HepG2 (cell line): Measurements from ENCODE around the gene APBB2. TPM values are rescaled to one million over a fixed set of nuclear protein-coding genes. Genes with fewer than 3 reads are reported as not detected.

Experiments
- ARNT2 ChIP-seq: sonication (generic); formaldehyde crosslinking; IDR thresholded peaks from 2 replicates; pipeline ENCODE4 v1.8.0; 2022; ENCODE audit warnings: mild to moderate bottlenecking, low read depth, missing genetic modification reagents, moderate library complexity
- ELK4 ChIP-seq: sonication (generic); formaldehyde crosslinking; IDR thresholded peaks from 2 replicates; pipeline ENCODE4 v1.9.0; 2021; ENCODE audit warnings: missing genetic modification reagents, borderline replicate concordance
- FOXP1 ChIP-seq, 2 experiments: fragments of 450-650 bp in 1 of 2; IDR thresholded peaks; 2 replicates each; pipeline ENCODE4 v1.6.1; 2017 to 2018; ENCODE audit warnings: antibody characterized with exemption in 1 of 2
- NKX3-1 ChIP-seq: sonication (generic); formaldehyde crosslinking; IDR thresholded peaks from 2 replicates; pipeline ENCODE4 v1.5.0; 2020; ENCODE audit warnings: missing genetic modification reagents
- PITX1 ChIP-seq: sonication (generic); formaldehyde crosslinking; IDR thresholded peaks from 2 replicates; pipeline ENCODE4 v1.5.1; 2020; ENCODE audit warnings: mild to moderate bottlenecking, missing genetic modification reagents
- REXO4 ChIP-seq: sonication (generic); formaldehyde crosslinking; IDR thresholded peaks from 2 replicates; pipeline ENCODE4 v1.8.0; 2022; ENCODE audit warnings: missing genetic modification reagents, mild to moderate bottlenecking, borderline replicate concordance
- RNF219 ChIP-seq: sonication (generic); formaldehyde crosslinking; IDR thresholded peaks from 2 replicates; pipeline ENCODE4 v1.5.0; 2020; ENCODE audit warnings: mild to moderate bottlenecking, missing genetic modification reagents
- RXRB ChIP-seq: IDR thresholded peaks from 2 replicates; pipeline ENCODE4 v1.6.1; 2016; ENCODE audit warnings: borderline replicate concordance, missing genetic modification reagents, missing compliant biosample characterization
- SNAPC2 ChIP-seq: sonication (generic); formaldehyde crosslinking; IDR thresholded peaks from 2 replicates; pipeline ENCODE4 v1.8.1; 2022; ENCODE audit warnings: mild to moderate bottlenecking, missing genetic modification reagents
- SP4 ChIP-seq: sonication (generic); formaldehyde crosslinking; IDR thresholded peaks from 2 replicates; pipeline ENCODE4 v1.8.1; 2023; ENCODE audit warnings: mild to moderate bottlenecking, missing genetic modification reagents
- SRF ChIP-seq: IDR thresholded peaks from 2 replicates; pipeline ENCODE4 v1.6.1; 2011; ENCODE audit warnings: mild to moderate bottlenecking, low read depth, low read length, moderate library complexity
- TP53 ChIP-seq: sonication (generic); formaldehyde crosslinking; conservative IDR thresholded peaks from 2 replicates; pipeline ENCODE4 v1.4.0; 2020; ENCODE audit warnings: missing genetic modification reagents
- USF2 ChIP-seq, 2 experiments: sonication (generic) in 1 of 2; formaldehyde crosslinking in 1 of 2; IDR thresholded peaks; 2 replicates each; pipeline versions ENCODE4 v1.5.1 to v1.6.1; 2011 to 2020; ENCODE audit warnings: borderline replicate concordance in 1 of 2, low read depth in 1 of 2, low read length in 1 of 2, mild to moderate bottlenecking in 1 of 2, missing genetic modification reagents in 1 of 2, moderate library complexity in 1 of 2
- WIZ ChIP-seq: sonication (generic); formaldehyde crosslinking; IDR thresholded peaks from 2 replicates; pipeline ENCODE4 v1.5.1; 2020; ENCODE audit warnings: mild to moderate bottlenecking, missing genetic modification reagents
- ZFP62 ChIP-seq: sonication (generic); formaldehyde crosslinking; IDR thresholded peaks from 2 replicates; pipeline ENCODE4 v1.4.0; 2020; ENCODE audit warnings: missing genetic modification reagents
- ZFP90 ChIP-seq: sonication (generic); formaldehyde crosslinking; IDR thresholded peaks from 2 replicates; pipeline ENCODE4 v1.8.0; 2022; ENCODE audit warnings: missing genetic modification reagents, mild to moderate bottlenecking, inconsistent platforms, borderline replicate concordance
- ZNF264 ChIP-seq: sonication (generic); formaldehyde crosslinking; IDR thresholded peaks from 2 replicates; pipeline ENCODE4 v1.4.0; 2020; ENCODE audit warnings: missing genetic modification reagents
- ZNF574 ChIP-seq: sonication (generic); formaldehyde crosslinking; IDR thresholded peaks from 2 replicates; pipeline ENCODE4 v1.4.0; 2020; ENCODE audit warnings: missing genetic modification reagents
- ZNF589 ChIP-seq: sonication (generic); formaldehyde crosslinking; conservative IDR thresholded peaks from 2 replicates; pipeline ENCODE4 v1.8.0; 2022; ENCODE audit warnings: mild to moderate bottlenecking, moderate library complexity, missing genetic modification reagents
- polyA plus RNA-seq, 8 experiments: library from polyadenylated mRNA; depleted of rRNA in 3 of 8; stranded (reverse) in 7 of 8; unstranded in 1 of 8; fragments of >200 nt; fragmentation: Illumina TruSeq in 4 of 8; extraction: Trizol in 4 of 8; gene quantifications; 2 replicates each; pipeline versions ENCODE4 v1.2.1 to v1.2.3, GENCODE V29; 2011 to 2016; ENCODE audit warnings: low read depth in 4 of 8, missing spikeins in 1 of 8, mixed read lengths in 1 of 8; ENCODE audit not compliant: insufficient read depth in 1 of 8
- total RNA-seq, 5 experiments: library from RNA; depleted of rRNA; stranded (reverse); fragments of >200 nt; fragmentation: Illumina TruSeq; extraction: Trizol; gene quantifications; 2 replicates each; pipeline ENCODE4 v1.2.3, GENCODE V29; 2016; ENCODE audit warnings: low read depth in 1 of 5

The APBB2 gene
- total and polyA plus RNA-seq, 2 of the 13 experiments (the other 11 are each of a cell fraction or from before 2014, with no cell fraction given): 11.7 to 17.0 TPM

- TF ChIP-seq ZNF264 (CRISPR knock-in tag) (no peak), TP53 (CRISPR knock-in tag) (no peak), ZNF574 (CRISPR knock-in tag) (peak; percentile 52), SRF (no peak), ZNF589 (no peak), SP4 (CRISPR knock-in tag) (no peak; the same call in 1 of the 2 replicates), RXRB (CRISPR knock-in tag) (peak; percentile 43), ARNT2 (peak; percentile 37; the same call in 1 of the 2 replicates), FOXP1 (IDR thresholded peaks at IDR 0.05) (no peak), FOXP1 (CRISPR knock-in tag; IDR thresholded peaks at IDR 0.05) (no peak; the same call in 1 of the 2 replicates), USF2 (IDR thresholded peaks at IDR 0.05; ENCODE audit: low read depth, low read length) (no peak), USF2 (CRISPR knock-in tag; IDR thresholded peaks at IDR 0.05; ENCODE audit: borderline replicate concordance) (no peak), ZFP62 (CRISPR knock-in tag) (no peak), ZFP90 (peak; percentile 35; the same call in 1 of the 2 replicates), REXO4 (CRISPR knock-in tag) (no peak), PITX1 (CRISPR knock-in tag) (peak; percentile 45; the same call in 1 of the 2 replicates), NKX3-1 (no peak), WIZ (no peak), SNAPC2 (CRISPR knock-in tag) (no peak), ELK4 (no peak), RNF219 (CRISPR knock-in tag) (no peak)
Observed at GRCh38 chr4:41214136-41214824, at the start of gene APBB2 (continued).
